A549 (cell line): ENCODE data around the gene NINJ1. TPM values are rescaled to one million over a fixed set of nuclear protein-coding genes. Genes with fewer than 3 reads are reported as not detected.

Experiments
- ATAC-seq, 2 experiments: fragments of 200-7000 bp in 1 of 2; fragments of >200 bp in 1 of 2; cut with Nextera tagmentation in 1 of 2; cut with Tn5 transposase in 1 of 2; 3 replicates each; pipeline versions ENCODE4 v1.8.0 to v1.9.1; 2018 to 2020; ENCODE audit warnings: mild to moderate bottlenecking in 1 of 2, moderate library complexity in 1 of 2
- CTCF ChIA-PET: fragments of 300-600 bp; sonication (Branson Sonifier 250); formaldehyde crosslinking; extraction: SDS; loops from one replicate; lab custom pipeline; 2021; ENCODE audit warnings: antibody characterized with exemption, inconsistent platforms; lab: Yijun Ruan, JAX
- POLR2A ChIA-PET: fragments of 350-600 bp; formaldehyde crosslinking; extraction: SDS; loops from one replicate; lab custom pipeline; 2021; ENCODE audit warnings: antibody characterized with exemption, inconsistent platforms; lab: Yijun Ruan, JAX
- DNase-seq, 2 experiments: peaks; one replicate each; pipeline versions ENCODE4 v3.0.0 to v3.0.0-alpha.2; 2011 to 2016; ENCODE audit warnings: low read depth in 1 of 2, low spot score in 1 of 2
- FAIRE-seq: peaks from 2 replicates; lab custom pipeline; 2011; peaks lifted over from hg19 to GRCh38; lab: Jason Lieb, UNC
- H3K27ac ChIP-seq, 2 experiments: fragments of >200 bp; sonication (Bioruptor Twin); formaldehyde crosslinking; 3 replicates each; pipeline ENCODE4 v1.5.1; 2016 to 2017
- H3K4me1 ChIP-seq: fragments of >200 bp; sonication (Bioruptor Twin); formaldehyde crosslinking; 3 replicates; pipeline ENCODE4 v1.6.1; 2016
- H3K4me2 ChIP-seq: fragments of >200 bp; sonication (Bioruptor Twin); formaldehyde crosslinking; 3 replicates; pipeline ENCODE4 v1.6.1; 2016
- H3K4me3 ChIP-seq: fragments of >200 bp; sonication (Bioruptor Twin); formaldehyde crosslinking; 3 replicates; pipeline ENCODE4 v1.5.1; 2016
- H3K9me3 ChIP-seq: fragments of >200 bp; sonication (Bioruptor Twin); formaldehyde crosslinking; 3 replicates; pipeline ENCODE4 v1.6.1; 2016
- CHD2 ChIP-seq: fragments of 150-350 bp; IDR thresholded peaks from 2 replicates; pipeline ENCODE4 v1.6.1; 2014; ENCODE audit warnings: low read length; ENCODE audit not compliant: partially characterized antibody
- CHD4 ChIP-seq: fragments of 200-600 bp; sonication (generic); IDR thresholded peaks from 2 replicates; pipeline ENCODE4 v1.6.1; 2016; ENCODE audit warnings: antibody characterized with exemption, mild to moderate bottlenecking, borderline replicate concordance
- EP300 ChIP-seq, 2 experiments: fragments of >200 bp; sonication (Bioruptor Twin); formaldehyde crosslinking; IDR thresholded peaks; 2 replicates in 1 of 2; 3 replicates in 1 of 2; pipeline ENCODE4 v1.6.1; 2016 to 2017
- ESRRA ChIP-seq: fragments of 150-350 bp; IDR thresholded peaks from 2 replicates; pipeline ENCODE4 v1.6.1; 2014; ENCODE audit warnings: mild to moderate bottlenecking, low read length, borderline replicate concordance
- FOSL2 ChIP-seq, 2 experiments: fragments of 450-650 bp in 1 of 2; fragments of >200 bp in 1 of 2; sonication (Bioruptor Twin) in 1 of 2; formaldehyde crosslinking; IDR thresholded peaks; 2 replicates each; pipeline versions ENCODE4 v1.5.0 to v1.6.1; 2016 to 2020; ENCODE audit warnings: mild to moderate bottlenecking in 1 of 2, moderate library complexity in 1 of 2
- GATA3 ChIP-seq: IDR thresholded peaks from 2 replicates; pipeline ENCODE4 v1.6.1; 2012; ENCODE audit warnings: borderline replicate concordance
- MAFK ChIP-seq: fragments of 450-650 bp; IDR thresholded peaks from 2 replicates; pipeline ENCODE4 v1.6.1; 2014; ENCODE audit not compliant: partially characterized antibody
- NPAS2 ChIP-seq: fragments of 250-450 bp; sonication (Bioruptor Pico); IDR thresholded peaks from 2 replicates; pipeline ENCODE4 v1.8.0; 2022; ENCODE audit warnings: mild to moderate bottlenecking, moderate library complexity, borderline replicate concordance
- POLR2AphosphoS2 ChIP-seq: conservative IDR thresholded peaks from 2 replicates; pipeline ENCODE4 v1.6.1; 2012; ENCODE audit warnings: low read length, improper control_type of control experiment, inconsistent platforms
- RARB ChIP-seq: fragments of 250-450 bp; sonication (Bioruptor Pico); IDR thresholded peaks from 2 replicates; pipeline ENCODE4 v1.8.0; 2021; ENCODE audit warnings: mild to moderate bottlenecking, moderate library complexity
- RCOR1 ChIP-seq: fragments of 150-350 bp; IDR thresholded peaks from 2 replicates; pipeline ENCODE4 v1.6.1; 2014; ENCODE audit warnings: antibody characterized with exemption, low read length, low read depth
- ZFP36 ChIP-seq: fragments of 450-650 bp; IDR thresholded peaks from 2 replicates; pipeline ENCODE4 v1.6.1; 2014; ENCODE audit warnings: borderline replicate concordance; ENCODE audit not compliant: partially characterized antibody
- WGBS: methylation state at CpG from one replicate; pipeline ENCODE4 v1.1.6; 2017; ENCODE audit errors: missing lambda C conversion rate; 5-methylcytosine and 5-hydroxymethylcytosine counted together
- polyA plus RNA-seq, 4 experiments: library from polyadenylated mRNA; depleted of rRNA in 3 of 4; stranded (reverse); fragments of >200 nt; fragmentation: RNase III in 1 of 4; extraction: RNeasy Plus Mini Kit Qiagen cat#74134 plus additional on column Dnase treatment in 1 of 4; gene quantifications; 2 replicates in 3 of 4; 3 replicates in 1 of 4; pipeline ENCODE4 v1.2.3, GENCODE V29; 2011 to 2017
- TF ChIP-seq, protein P1 (sequence below): fragments of 250-450 bp; sonication (Bioruptor Pico); IDR thresholded peaks from 2 replicates; pipeline ENCODE4 v1.5.0; 2021; ENCODE audit warnings: mild to moderate bottlenecking, moderate library complexity, borderline replicate concordance
- TF ChIP-seq, protein P2 (sequence below): fragments of 450-650 bp; IDR thresholded peaks from 2 replicates; pipeline ENCODE4 v1.6.1; 2014; ENCODE audit warnings: antibody characterized with exemption
- TF ChIP-seq, protein P3 (sequence below): IDR thresholded peaks from 2 replicates; pipeline ENCODE4 v1.6.1; 2012
- TF ChIP-seq, protein P4 (sequence below): fragments of 150-350 bp; IDR thresholded peaks from 2 replicates; pipeline ENCODE4 v1.6.1; 2014; ENCODE audit warnings: low read depth, mild to moderate bottlenecking, low read length
- TF ChIP-seq, protein P5 (sequence below): fragments of 200-600 bp; sonication (generic); IDR thresholded peaks from 2 replicates; pipeline ENCODE4 v1.6.1; 2016; ENCODE audit warnings: antibody characterized with exemption, mild to moderate bottlenecking, moderate library complexity

Gene NINJ1
- polyA plus RNA-seq, 2 of the 4 experiments (the other 2 are of a cell fraction): 27.0 to 60.4 TPM

DNA sequence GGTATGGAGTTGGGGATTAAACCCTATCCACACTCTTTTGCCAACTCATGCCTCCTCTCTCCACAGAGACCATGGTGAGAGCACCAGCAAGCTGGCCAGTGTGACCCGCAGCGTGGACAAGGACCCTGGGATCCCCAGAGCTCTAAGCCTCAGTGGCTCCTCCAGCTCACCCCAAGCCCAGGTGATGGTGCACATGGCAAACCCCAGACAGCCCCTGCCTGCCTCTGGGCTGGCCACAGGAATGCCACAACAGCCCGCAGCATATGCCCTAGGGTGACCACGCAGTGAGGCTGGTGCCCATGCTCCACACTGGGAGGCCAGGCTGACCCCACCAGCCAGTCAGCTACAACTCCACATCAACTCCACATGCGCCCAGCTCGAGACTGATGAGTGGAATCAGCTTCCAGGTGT lies 49.6 kb downstream of the NINJ1 start:
- DNase-seq: no peak
- 96% methylated on average over 4 of the region's 6 CpGs for WGBS
- no peak for FAIRE-seq
- no peaks in the 10 kb centered on the region for H3K4me1 ChIP-seq
- H3K4me2 ChIP-seq: no peak overlapping the region
- ChIA-PET CTCF (interaction anchor here (0.6 to 2.4 kb wide), 2 partner anchors 17 to 25 kb away, joined by 5 to 9 read pairs; no protein-coding TSS in a partner anchor), POLR2A (no interaction called here)
- no peak overlapping the region for H3K27ac ChIP-seq
- no peak for ATAC-seq
- no peak overlapping the region for H3K4me3 ChIP-seq
- H3K9me3 ChIP-seq: 0 out of 3 replicates have a peak, but pooled peaks cover 2% of the 10 kb centered on the region
- TF ChIP-seq CHD2 (no peak), ESRRA (no peak), FOSL2 (IDR thresholded peaks at IDR 0.05) (no peak), FOSL2 (CRISPR knock-in tag; IDR thresholded peaks at IDR 0.05) (no peak), ZFP36 (no peak), EP300 (IDR thresholded peaks at IDR 0.05) (no peak), CHD4 (no peak)
- TF ChIP-seq, protein P1, sequence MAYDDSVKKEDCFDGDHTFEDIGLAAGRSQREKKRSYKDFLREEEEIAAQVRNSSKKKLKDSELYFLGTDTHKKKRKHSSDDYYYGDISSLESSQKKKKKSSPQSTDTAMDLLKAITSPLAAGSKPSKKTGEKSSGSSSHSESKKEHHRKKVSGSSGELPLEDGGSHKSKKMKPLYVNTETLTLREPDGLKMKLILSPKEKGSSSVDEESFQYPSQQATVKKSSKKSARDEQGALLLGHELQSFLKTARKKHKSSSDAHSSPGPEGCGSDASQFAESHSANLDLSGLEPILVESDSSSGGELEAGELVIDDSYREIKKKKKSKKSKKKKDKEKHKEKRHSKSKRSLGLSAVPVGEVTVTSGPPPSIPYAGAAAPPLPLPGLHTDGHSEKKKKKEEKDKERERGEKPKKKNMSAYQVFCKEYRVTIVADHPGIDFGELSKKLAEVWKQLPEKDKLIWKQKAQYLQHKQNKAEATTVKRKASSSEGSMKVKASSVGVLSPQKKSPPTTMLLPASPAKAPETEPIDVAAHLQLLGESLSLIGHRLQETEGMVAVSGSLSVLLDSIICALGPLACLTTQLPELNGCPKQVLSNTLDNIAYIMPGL (CRISPR knock-in tag): no peak
- TF ChIP-seq, protein P2, sequence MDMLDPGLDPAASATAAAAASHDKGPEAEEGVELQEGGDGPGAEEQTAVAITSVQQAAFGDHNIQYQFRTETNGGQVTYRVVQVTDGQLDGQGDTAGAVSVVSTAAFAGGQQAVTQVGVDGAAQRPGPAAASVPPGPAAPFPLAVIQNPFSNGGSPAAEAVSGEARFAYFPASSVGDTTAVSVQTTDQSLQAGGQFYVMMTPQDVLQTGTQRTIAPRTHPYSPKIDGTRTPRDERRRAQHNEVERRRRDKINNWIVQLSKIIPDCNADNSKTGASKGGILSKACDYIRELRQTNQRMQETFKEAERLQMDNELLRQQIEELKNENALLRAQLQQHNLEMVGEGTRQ: no peak

DNA sequence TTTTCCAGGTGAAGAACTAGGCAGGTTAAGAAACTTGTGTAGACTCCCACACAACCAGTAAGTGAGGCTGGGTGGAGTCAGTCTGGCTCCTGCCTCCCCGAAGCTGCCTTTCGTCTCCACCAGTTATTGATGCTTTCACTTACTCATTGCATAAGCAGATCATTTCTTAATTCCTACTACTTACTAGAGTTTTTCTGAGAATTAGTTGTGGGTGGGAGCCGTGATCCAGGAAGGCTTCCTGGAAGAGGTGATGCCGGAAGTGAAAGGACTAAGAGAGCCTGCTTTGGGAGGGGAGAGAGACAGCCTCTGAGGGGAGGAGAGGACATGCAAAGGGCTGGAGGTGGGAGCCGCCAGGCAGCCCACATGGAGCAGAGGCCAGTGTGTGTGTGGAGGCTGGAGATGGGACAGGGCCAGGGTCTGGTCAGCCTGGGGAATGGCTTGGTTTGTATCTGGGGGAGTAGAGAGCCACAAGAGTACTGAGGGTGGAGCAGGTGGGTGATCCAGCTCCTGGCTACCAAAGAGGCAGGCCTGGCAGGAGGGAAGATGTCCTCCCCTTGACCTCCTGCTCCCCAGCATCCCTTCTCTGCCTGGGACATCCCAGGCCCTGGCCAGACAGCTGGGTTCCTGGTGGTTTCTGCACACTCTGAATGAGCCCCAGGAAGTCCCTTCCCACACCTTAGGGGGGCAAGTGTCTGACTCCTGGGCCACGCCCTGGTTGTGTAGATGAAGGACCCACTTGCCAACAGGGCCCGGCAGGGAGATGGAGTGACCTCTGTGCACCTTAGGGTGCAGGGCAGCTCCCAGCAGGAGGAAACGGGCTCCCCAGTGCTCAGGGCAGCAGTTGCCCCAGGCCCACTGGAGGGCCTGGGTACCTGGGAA lies 50.2 kb downstream of the NINJ1 start:
- peak; percentile 28 for TF ChIP-seq ZFP36
- TF ChIP-seq RCOR1: no peak
- TF ChIP-seq, all 56 proteins: peak for 1
- no peak overlapping the region for H3K27ac ChIP-seq
- FAIRE-seq (no peak), ATAC-seq (no peak), DNase-seq (no peak)
- CTCF ChIA-PET: interaction anchor here (2.7 kb wide), 1 partner anchor 81 kb away, joined by 5 read pairs; no protein-coding TSS in a partner anchor
- 76% methylated on average over 8 of the region's 8 CpGs for WGBS
- POLR2A ChIA-PET: no interaction called here
- no peak overlapping the region for H3K4me2 ChIP-seq
- no peak overlapping the region for H3K4me3 ChIP-seq
- no peaks in the 10 kb centered on the region for H3K4me1 ChIP-seq
- no peaks in the 10 kb centered on the region for H3K9me3 ChIP-seq

DNA sequence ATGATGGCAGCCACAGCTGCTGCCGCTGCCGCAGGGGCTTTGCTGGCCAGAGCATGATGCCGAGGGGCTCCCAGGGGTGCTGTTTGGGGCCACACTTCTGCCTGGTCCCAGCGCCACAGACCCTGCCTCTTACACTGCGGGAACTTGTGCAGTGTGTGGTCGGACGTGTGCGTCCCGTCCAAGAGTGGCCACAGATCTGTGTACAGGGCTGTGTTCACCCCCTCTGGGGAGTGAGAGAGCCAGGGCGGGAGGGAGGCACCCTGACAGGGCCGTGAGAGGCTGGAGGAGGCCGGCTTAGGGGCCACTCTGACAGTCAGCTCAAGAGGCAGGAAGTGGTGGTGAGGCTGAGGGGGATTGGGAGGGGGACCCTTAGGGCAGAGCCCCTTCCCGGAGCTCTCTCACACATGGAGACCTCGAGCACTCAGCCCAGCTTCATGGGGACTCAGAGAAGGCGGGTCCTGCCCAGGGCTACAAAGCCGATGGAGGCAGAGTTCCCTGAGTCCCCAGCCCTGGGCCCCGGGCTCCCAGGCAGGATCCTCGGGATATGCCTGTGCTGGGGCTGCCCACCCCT lies 51.1 kb downstream of the NINJ1 start:
- ATAC-seq (no peak; a peak in 2 of 6 replicates), DNase-seq (no peak), FAIRE-seq (no peak)
- H3K4me2 ChIP-seq: no peak overlapping the region
- no peaks in the 10 kb centered on the region for H3K4me1 ChIP-seq
- ChIA-PET POLR2A (no interaction called here), CTCF (interaction anchor here (2.7 kb wide), 1 partner anchor 80 kb away, joined by 5 read pairs; no protein-coding TSS in a partner anchor)
- WGBS: 70% methylated on average over 9 of the region's 18 CpGs
- H3K9me3 ChIP-seq: no peaks in the 10 kb centered on the region
- H3K4me3 ChIP-seq: no peak overlapping the region
- no peak overlapping the region for H3K27ac ChIP-seq
- TF ChIP-seq RARB: no peak
- TF ChIP-seq, protein P3, sequence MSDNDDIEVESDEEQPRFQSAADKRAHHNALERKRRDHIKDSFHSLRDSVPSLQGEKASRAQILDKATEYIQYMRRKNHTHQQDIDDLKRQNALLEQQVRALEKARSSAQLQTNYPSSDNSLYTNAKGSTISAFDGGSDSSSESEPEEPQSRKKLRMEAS: no peak
- TF ChIP-seq NPAS2: no peak
- TF ChIP-seq CHD2: no peak
- TF ChIP-seq, protein P2: no peak
- TF ChIP-seq, protein P4, sequence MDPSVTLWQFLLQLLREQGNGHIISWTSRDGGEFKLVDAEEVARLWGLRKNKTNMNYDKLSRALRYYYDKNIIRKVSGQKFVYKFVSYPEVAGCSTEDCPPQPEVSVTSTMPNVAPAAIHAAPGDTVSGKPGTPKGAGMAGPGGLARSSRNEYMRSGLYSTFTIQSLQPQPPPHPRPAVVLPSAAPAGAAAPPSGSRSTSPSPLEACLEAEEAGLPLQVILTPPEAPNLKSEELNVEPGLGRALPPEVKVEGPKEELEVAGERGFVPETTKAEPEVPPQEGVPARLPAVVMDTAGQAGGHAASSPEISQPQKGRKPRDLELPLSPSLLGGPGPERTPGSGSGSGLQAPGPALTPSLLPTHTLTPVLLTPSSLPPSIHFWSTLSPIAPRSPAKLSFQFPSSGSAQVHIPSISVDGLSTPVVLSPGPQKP: no peak
- TF ChIP-seq, protein P5, sequence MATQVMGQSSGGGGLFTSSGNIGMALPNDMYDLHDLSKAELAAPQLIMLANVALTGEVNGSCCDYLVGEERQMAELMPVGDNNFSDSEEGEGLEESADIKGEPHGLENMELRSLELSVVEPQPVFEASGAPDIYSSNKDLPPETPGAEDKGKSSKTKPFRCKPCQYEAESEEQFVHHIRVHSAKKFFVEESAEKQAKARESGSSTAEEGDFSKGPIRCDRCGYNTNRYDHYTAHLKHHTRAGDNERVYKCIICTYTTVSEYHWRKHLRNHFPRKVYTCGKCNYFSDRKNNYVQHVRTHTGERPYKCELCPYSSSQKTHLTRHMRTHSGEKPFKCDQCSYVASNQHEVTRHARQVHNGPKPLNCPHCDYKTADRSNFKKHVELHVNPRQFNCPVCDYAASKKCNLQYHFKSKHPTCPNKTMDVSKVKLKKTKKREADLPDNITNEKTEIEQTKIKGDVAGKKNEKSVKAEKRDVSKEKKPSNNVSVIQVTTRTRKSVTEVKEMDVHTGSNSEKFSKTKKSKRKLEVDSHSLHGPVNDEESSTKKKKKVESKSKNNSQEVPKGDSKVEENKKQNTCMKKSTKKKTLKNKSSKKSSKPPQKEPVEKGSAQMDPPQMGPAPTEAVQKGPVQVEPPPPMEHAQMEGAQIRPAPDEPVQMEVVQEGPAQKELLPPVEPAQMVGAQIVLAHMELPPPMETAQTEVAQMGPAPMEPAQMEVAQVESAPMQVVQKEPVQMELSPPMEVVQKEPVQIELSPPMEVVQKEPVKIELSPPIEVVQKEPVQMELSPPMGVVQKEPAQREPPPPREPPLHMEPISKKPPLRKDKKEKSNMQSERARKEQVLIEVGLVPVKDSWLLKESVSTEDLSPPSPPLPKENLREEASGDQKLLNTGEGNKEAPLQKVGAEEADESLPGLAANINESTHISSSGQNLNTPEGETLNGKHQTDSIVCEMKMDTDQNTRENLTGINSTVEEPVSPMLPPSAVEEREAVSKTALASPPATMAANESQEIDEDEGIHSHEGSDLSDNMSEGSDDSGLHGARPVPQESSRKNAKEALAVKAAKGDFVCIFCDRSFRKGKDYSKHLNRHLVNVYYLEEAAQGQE: no peak
- TF ChIP-seq GATA3: no peak
- no peak for TF ChIP-seq MAFK
- TF ChIP-seq, protein P1 (CRISPR knock-in tag): no peak
- TF ChIP-seq POLR2AphosphoS2: no peak
